Activated CD4-positive, alpha-beta T cell treated with anti-CD3 and anti-CD28 coated beads for 48 hours (primary cell): ENCODE measurements around the gene GFM2.
"Not testable (repeated sequence)": the region's sequence is repeated elsewhere in the genome, so short reads cannot be mapped to it uniquely, and the experiment has no call there.

Source experiments
- DNase-seq: peaks from one replicate; pipeline ENCODE4 v3.0.0-alpha.2; 2020

The GFM2 gene, protein sequence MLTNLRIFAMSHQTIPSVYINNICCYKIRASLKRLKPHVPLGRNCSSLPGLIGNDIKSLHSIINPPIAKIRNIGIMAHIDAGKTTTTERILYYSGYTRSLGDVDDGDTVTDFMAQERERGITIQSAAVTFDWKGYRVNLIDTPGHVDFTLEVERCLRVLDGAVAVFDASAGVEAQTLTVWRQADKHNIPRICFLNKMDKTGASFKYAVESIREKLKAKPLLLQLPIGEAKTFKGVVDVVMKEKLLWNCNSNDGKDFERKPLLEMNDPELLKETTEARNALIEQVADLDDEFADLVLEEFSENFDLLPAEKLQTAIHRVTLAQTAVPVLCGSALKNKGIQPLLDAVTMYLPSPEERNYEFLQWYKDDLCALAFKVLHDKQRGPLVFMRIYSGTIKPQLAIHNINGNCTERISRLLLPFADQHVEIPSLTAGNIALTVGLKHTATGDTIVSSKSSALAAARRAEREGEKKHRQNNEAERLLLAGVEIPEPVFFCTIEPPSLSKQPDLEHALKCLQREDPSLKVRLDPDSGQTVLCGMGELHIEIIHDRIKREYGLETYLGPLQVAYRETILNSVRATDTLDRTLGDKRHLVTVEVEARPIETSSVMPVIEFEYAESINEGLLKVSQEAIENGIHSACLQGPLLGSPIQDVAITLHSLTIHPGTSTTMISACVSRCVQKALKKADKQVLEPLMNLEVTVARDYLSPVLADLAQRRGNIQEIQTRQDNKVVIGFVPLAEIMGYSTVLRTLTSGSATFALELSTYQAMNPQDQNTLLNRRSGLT

DNA sequence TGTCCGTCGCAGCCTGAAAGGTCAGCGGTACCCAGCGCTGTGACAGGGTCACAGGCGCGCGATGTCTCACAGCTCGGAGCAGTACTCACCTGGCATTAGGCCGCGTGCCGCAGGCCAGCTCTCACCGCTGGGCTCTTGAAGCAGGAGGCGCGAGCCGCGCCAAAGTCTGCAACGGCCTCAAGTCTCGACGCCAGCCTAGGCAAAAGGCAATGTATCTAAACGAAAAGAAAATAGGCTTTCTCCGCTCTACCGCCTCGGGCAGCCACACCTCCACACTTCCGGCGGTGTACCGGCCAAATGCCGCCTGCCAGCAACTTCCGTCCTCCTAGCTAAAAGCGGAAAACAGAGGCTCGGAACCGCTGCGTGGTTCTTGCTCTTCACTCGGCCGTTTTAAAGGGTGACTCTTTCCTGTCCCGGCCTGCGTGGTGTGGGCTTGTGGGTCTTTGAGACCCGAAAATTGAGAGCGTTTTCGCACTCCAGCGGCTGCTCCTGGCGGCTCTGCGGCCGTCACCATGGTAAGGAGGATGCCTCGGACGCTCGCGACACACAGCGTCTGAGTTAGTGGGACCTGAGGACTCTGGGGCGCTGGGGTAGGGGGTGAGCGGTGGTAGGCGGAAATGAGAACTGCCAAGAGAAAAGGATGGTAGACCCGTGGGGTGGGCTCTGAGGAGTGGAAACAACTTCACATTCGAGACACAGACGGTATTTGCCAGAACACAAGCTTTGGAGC, at the start of gene GFM2, which contains the start of gene NSA2:
Gene GFM2 (minus strand): TSS at position 269 of the 730 bp plus-strand sequence. CDS start 3,375 bp downstream, outside the sequence.
Gene NSA2 (plus strand): TSS at position 401 of the 730 bp plus-strand sequence. CDS start 112 bp downstream, at position 513.
- DNase-seq, result peak; percentile 95

DNA sequence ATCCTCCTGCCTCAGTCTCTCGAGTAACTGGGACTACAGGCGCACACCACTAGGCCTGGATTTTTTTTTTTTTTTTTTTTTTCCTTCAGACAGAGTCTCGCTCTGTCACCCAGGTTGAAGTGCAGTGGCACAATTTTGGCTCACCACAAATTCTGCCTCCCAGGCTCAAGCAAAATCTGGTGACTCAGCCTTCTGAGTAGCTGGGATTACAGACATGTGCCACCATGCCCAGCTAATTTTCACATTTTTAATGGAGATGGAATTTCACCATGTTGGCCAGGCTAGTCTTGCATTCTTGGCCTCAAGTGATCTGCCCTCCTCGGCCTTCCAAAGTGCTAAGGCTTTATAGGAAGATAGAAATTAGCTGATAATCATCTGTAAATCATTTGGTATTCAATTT, 44.0 kb upstream of the GFM2 start:
- DNase-seq, result no peak

DNA sequence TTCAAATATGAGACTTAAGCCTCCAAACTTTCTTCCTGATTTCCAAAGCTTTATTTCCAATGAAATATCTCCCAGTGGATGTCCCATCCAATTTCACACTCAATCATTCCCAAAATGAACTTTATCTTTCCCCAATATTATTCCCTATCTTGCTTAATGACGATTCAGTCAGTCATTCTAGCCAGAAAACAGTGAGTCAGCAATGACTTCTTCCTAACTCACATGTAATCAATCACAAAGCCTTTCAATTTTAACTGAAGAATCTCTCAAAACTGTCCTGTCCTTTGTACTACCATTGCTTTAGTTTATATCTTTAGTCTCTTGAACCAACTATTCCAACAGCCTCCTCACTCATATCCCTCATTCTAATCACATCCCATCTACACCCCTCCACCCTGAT, 35.0 kb upstream of the GFM2 start:
- DNase-seq, result no peak

DNA sequence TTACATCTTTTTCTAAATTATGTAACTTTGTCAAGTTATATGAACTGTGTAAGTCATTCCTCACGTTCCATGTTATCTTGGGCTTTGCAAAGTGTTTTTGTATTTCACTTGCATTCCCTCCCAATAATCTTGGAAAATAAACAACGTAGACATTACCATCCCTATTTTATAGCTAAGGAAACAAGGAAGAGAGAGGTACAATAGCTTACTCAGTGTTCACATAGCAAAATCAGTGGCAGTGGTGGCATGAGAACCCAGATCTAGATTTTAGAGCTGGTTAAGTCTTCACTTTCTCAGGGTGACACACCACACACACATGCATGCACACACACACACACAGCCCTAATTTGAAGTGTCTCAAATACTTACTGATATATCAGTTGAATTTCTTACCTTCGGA, 34.3 kb upstream of the GFM2 start:
- no peak for DNase-seq

DNA sequence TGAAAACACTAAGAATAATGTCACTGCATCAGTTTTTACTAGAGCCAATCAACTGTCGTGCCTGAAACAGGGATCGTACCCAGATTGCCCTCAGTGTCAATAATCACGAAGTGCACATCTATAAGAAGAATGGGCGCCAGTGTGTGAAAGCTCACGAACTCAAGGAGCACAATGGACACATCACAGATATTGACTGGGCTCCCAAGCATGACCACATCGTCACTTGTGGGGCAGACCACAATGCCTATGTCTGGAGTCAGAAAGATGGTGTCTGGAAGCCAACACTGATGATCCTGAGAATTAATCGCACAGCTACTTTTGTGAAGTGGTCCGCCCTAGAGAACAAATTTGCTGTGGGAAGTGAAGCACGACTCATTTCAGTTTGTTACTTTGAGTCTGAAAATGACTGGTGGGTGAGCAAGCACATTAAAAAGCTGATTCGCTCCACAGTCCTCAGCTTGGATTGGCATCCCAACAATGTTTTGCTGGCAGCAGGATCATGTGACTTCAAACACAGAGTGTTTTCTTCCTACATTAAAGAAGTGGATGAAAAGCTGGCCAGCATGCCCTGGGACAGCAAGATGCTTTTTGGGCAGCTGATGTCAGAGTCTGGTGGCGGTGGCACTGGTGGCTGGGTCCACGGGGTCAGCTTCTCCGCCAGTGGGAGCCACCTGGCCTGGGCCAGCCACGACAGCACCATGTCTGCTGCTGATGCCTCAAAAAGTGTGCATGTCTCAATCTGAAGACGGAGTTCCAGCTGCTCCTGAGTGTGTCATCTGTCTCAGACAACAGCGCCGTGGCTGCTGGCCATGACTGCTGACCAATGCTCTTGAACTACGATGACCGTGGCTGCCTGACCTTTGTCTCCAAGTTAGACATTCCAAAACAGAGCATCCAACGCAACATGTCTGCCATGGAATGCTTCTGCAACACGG, 32.3 kb upstream of the GFM2 start:
- DNase-seq, result no peak

DNA sequence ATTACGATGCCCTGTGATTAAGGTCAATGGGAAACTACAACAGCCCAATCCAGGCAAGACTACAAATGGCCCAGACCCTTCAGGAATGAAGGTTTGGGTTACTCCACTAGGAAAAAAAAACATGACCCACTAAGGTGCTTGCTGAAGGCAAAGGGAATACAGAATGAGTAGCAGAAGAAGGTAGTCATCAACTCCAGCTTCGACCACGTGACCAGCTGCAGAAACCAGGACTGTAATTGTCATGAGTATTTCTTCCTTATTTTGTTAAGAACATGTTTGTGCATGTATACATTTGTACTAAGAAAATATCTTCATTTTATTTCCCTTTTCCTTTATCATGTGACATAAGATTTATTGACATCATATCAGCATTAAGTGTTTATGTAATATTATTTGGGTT, 24.8 kb upstream of the GFM2 start:
- not testable (repeated sequence) for DNase-seq

DNA sequence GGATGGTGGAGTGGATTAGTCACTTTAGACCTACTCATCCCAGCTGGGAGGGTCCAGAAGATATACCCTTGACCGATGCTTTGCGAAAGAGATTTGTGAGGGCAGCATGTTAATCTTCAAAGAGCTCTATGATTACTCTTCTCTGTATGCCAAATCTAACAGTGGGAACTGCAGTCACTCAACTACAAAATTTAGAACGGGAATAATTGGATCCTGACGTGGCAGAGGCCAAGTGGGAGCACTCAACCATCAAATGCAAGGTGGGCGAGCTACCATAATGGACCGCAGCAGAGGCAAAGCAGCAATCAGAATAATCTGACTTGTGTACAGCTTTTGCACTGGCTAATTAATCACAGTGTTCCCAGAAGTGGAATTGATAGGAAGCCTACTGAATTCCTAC, 20.5 kb upstream of the GFM2 start:
- DNase-seq, result no peak

DNA sequence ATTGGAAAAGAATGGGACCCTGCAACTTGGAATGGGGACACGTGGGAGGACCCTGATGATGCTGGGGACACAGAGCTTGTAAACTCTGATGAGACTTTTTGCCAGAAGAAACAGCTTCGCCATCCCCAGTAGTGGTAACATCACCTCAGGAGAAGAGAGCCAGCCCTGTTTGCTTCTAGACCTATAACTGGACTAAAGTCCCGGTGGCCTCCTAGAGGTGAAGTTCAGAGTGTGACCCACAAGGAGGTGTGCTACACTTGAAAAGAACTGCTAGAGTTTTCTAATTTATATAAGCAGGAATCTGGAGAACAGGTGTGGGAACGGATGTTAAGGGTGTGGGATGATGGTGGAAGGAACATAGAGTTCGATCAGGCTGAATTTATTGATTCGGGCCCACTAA, 19.9 kb upstream of the GFM2 start:
- DNase-seq, result no peak

DNA sequence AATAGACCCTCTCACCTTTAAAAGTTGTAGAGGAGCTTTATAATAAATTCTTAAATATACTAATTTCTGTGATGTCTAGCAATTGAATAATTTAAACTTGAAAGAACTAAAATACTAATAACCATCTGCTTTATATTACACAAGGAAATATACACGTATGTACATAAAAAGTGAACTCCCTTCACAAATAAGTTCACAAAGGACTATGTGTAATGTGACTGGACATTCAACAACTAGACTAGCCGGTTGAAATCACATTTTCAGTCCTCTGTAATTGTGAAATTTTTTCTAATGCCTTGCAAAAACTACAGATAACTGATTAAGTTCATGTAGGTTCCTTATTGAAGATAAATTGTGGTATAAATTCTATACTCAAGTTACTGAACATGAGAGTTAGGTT, 11.7 kb upstream of the GFM2 start:
- DNase-seq, result no peak

DNA sequence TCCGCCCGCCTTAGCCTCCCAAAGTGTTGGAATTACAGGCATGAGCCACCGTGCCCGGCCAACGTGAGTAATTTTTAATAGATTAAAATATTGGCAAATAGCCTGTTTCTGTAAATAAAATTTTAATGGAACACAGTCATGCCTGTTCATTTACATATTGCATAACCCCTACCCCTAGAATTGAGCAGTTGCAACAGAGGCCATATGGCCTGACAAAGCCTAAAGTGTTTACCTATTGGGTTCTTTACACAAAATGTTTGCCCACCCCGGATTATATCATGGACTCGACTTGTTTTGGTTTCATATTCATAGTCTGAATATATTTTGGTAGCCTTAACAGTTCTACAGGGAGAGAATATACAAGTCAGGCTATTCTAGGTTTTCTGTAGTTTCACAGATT, 5.4 kb upstream of the GFM2 start:
- no peak for DNase-seq

DNA sequence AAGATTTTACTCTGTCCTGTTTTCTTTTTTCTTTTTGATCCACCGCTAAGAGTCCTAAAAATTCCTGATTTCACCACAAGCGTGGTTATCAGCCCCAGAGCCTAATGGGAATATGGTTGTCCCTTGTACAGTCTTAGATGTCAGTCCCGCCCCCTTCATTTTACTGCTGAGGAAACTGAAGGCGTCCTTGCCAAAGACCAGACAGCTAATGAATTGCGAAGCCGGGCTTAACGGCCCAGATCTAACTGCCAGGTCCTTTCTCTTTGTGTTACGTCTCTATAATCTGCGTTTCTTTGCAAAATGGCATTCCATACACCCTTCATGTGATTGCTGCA, 629 bp upstream of the GFM2 start:
- peak; percentile 24 for DNase-seq

DNA sequence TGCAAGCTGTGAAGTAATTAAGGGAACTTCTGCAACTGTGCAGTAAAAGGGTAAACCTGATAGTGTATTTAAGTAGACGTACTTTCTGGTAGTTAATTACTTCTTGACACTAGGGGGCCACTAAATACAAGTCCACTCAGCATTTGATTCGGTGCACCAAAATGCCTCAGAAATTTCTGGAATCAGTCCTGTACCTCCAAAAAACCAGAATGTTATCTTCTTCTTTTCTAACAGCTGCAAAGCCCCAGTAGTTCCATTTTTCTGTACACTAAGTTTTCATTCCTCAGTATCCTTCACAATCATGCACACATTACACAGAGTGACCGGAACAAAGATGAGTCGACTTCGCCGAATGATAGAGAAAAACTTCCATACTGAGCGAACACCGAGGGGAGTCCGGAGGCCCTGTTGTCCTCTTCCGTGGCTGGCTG, 484 bp downstream of the GFM2 start:
- peak; percentile 7 for DNase-seq

DNA sequence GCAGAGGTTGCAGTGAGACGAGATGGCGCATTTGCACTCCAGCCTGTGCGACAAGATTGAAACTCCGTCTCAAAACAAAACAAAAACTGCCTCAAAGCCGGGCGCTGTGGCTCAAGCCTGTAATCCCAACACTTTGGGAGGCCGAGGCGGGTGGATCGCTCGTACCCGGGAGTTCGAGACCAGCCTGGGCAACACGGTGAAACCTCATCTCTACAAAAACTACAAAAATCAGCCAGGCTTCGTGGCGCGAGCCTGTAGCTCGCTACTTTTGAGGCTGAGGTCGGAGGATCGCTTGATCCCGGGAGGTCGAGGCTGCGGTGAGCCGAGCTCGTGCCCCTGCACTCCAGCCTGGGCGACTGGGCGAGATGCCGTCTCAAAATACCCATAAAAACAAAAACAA, 988 bp downstream of the GFM2 start:
- no peak for DNase-seq

DNA sequence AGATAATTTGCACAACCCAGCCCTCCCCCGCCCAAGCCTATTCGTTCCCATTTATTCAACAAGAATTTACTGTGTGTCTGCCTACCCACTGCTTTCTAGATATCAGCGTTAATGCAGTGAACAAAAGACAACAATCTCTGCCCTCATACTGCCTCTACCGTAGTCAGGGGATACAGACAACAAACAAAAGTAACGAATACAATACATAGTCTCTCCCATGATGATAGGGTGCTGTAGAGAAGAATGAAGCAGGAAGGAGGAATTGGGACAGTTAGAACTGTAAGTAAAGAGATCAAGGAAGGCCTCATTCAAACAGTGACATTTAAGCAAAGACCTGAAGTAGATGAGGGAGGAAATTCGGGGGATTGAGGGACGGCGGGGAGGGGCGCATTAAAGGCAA, 1.7 kb downstream of the GFM2 start:
- DNase-seq, result no peak

DNA sequence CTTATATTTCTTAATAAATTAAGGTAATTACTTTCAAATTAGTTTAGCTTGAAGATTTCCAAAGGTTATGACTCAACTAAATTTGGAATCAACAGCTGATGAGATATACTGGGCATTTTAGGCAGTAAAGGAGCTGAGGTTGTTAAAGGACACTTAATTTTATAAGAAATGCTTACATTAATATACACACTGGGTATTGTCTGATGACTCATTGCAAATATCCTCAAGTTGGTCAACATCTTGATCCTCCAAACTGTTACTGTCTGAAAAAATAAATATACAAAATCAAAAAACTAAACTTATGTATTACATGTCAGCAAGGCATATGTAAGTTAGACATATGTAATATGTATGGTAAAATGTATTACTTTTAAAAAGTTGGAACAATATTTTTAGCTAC, 3.4 kb downstream of the GFM2 start:
- no peak for DNase-seq

DNA sequence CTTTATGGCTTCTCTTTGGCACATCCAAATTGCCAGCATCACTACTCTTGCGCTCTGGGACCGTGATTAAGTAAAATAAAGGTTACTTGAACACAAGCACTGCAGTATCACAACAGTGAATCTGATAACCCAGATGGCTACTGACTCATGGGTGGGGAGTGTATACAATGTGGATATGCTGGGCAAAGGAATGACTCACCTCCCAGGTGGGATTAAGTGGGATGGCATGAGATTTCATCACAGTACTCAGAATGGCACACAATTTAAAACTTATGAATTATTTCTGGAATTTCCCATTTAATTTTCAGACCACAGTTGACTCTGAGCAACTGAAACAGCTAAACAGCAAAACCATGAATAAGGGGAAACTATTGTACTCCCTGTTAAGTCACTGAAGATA, 4.3 kb downstream of the GFM2 start:
- DNase-seq, result peak; percentile 39

DNA sequence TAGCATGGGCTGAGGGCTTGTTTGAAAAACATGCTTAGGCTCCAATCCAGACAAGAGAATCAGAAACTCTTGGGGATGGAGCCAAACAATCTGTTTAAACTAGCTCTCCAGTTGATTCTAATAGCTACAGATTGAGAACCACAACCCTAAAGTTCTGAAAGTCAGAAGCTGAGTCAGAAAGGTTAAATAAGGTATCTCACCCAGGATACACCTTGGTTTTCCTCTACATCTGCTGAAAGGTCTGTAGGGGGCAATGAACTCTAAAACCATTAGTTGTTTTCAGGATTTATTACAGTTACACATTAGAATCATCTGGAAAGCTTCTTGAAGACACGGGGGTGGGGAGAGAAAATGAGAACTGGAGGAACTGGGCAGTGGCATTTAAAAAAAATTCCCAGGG, 5.7 kb downstream of the GFM2 start:
- DNase-seq, result no peak

DNA sequence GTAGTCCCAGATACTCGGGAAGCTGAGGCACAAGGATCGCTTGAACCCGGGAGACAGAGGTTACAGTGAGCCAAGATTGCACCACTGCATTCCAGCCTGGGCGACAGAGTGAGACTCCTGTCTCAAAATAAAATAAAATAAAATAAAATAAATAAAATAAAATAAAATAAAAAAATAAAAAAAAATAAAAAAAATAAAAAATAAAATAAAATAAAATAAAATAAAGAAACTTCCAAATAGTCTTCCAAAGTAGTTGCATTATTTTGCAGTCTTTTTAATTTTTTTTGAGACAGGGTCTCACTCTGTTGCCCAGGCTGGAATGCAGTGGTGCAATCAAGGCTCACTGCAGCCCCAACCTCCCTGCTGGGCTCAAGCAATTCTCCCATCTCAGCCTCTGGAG, 18.2 kb downstream of the GFM2 start:
- DNase-seq, result not testable (repeated sequence)

DNA sequence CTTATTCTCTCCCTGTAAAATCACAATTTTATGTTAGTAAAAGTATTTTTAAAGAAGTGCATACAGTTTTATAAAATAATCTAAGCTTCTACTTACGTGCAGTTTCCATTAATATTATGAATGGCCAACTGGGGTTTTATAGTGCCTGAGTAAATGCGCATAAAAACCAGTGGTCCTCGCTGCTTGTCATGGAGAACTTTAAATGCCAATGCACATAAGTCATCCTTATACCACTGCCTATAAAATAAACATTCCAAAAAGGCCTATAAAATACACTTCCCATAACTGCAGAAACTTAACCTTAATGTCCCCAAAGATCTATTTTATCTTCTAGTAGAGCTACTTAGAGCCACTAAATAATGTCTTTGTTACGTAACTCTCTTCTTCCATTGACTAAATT, 28.5 kb downstream of the GFM2 start:
- DNase-seq, result no peak

DNA sequence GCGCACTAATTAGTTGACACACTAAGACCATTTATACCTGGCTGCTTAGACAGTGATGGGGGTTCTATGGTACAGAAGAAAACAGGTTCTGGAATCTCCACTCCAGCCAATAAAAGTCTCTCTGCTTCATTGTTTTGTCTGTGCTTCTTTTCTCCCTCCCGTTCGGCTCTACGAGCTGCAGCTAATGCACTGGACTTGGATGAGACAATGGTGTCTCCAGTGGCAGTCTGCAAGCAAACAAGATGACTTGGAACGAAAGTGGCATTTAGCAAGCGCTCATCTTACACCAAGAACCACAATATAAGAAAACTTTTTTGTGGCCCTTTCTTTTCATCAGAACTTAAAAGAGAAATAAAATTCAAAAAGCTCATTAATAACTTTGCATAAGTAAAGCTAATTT, 30.2 kb downstream of the GFM2 start:
- DNase-seq, result no peak

DNA sequence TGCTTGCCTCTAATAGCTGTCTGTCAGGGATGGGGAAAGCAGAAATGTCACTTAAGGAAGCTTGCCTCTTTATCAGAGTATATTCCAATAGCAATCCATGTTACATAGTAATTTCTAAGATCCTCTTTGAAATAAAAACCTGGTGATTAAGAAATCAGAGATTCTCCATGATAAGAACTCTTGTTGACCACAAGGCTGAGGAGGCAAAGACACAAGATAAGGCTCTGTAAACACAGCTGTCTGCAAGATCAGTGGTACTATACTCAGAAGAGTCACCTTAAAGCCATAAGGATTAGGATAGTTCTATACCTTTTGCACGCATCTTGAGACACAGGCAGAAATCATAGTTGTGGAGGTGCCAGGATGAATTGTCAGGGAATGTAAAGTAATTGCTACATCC, 41.6 kb downstream of the GFM2 start:
- DNase-seq, result no peak

DNA sequence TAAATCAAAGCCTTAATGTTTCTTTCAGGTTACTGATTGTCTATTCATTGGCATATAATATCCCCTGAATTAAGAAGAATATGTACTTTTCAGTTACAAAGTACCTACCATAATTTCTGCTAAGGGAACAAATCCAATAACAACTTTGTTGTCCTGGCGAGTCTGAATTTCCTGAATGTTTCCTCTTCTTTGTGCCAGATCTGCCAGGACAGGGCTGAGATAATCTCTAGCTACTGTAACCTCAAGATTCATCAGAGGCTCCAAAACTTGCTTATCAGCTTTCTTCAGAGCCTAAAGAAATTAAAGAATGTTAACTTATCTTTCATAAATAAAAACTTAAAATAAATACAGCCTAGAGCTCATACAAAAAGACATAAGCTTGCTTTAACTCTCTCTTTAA, 44.6 kb downstream of the GFM2 start:
- DNase-seq, result no peak

DNA sequence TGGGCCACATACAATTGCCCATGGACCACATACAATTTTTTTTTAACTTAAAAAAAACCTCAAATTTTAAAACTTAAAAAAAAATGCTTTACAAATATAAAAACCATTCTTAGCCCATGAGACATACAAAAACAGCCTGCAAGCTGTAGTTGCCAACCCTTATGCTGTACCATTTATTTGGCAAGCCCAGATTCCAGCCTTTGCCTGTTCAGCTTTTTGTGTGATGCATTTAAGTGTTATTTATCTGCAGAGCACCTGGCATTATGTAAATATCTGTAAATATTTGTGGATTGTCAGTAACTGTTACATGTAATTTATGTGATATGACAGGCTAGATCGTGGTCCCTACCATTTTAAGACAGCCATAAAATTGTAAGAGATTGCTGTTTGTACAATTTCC, 49.3 kb downstream of the GFM2 start:
- no peak for DNase-seq
